Measurements from ENCODE around the gene AGAP2. TPM values are rescaled to one million over a fixed set of nuclear protein-coding genes. Genes with fewer than 3 reads are reported as not detected.

The AGAP2 gene
- total and polyA plus RNA-seq, 8 donors: 0.31 to 5.8 (median 0.54) TPM

DNA sequence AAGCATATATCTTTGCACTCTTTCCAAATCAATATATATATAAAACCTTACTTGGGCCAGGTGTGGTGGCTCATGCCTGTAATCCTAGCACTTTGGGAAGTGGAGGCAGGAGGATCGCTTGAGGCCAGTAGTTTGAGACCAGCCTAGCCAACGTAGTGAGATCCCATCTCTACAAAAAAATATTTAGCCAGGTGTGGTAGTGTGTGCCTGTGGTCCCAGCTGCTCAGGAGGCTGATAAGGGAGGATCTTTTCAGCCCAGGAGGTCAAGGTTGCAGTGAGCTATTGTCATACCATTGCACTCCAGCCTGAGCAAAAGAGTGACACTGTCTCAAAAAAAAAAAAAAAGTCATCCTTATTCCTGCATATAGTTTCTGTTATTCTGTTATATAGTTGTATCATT is 30.2 kb downstream of the AGAP2 start:
- Histone ChIP-seq H3K4me1 (no peaks in the 10 kb centered on the region), H3K27me3 (no peaks in the 10 kb centered on the region), H3K4me3 (no peak overlapping the region), H3K36me3 (peaks cover 0 to 81% of the 10 kb centered on the region in 2 donors), H3K27ac (no peak overlapping the region), H3K9me3 (peaks cover 0 to 6% of the 10 kb centered on the region in 2 donors)
- TF ChIP-seq, protein P1, sequence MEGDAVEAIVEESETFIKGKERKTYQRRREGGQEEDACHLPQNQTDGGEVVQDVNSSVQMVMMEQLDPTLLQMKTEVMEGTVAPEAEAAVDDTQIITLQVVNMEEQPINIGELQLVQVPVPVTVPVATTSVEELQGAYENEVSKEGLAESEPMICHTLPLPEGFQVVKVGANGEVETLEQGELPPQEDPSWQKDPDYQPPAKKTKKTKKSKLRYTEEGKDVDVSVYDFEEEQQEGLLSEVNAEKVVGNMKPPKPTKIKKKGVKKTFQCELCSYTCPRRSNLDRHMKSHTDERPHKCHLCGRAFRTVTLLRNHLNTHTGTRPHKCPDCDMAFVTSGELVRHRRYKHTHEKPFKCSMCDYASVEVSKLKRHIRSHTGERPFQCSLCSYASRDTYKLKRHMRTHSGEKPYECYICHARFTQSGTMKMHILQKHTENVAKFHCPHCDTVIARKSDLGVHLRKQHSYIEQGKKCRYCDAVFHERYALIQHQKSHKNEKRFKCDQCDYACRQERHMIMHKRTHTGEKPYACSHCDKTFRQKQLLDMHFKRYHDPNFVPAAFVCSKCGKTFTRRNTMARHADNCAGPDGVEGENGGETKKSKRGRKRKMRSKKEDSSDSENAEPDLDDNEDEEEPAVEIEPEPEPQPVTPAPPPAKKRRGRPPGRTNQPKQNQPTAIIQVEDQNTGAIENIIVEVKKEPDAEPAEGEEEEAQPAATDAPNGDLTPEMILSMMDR (IDR thresholded peaks at IDR 0.05): no peak
- DNase-seq (no peak), ATAC-seq (no peak)
- intact Hi-C loops (cut with DNase I): no loop called here

GRCh38 chr12:57707250-57707649 is 31.3 kb downstream of the AGAP2 start:
- ATAC-seq: no peak
- intact Hi-C loops (cut with DNase I): no loop called here

GRCh38 chr12:57700317-57700716 is 38.2 kb downstream of the AGAP2 start:
- H3K27me3 ChIP-seq: no peaks in the 10 kb centered on the region
- DNase-seq (no peak), ATAC-seq (no peak)
- no peak overlapping the region for H3K27ac ChIP-seq
- peaks cover 0 to 88% of the 10 kb centered on the region in 2 donors for H3K36me3 ChIP-seq
- intact Hi-C loops (cut with DNase I): no loop called here
- no peak overlapping the region for H3K4me3 ChIP-seq
- H3K4me1 ChIP-seq: peaks cover 0 to under 1% of the 10 kb centered on the region in 2 donors
- TF ChIP-seq, protein P1 (IDR thresholded peaks at IDR 0.05): no peak
- H3K9me3 ChIP-seq: peaks cover 0 to 6% of the 10 kb centered on the region in 2 donors

More at GRCh38 chr12:57707250-57707649, 31.3 kb downstream of the AGAP2 start:
- H3K27me3 ChIP-seq: no peaks in the 10 kb centered on the region
- TF ChIP-seq, protein P1 (IDR thresholded peaks at IDR 0.05): no peak
- no peaks in the 10 kb centered on the region for H3K4me1 ChIP-seq
- peaks cover 0 to 6% of the 10 kb centered on the region in 2 donors for H3K9me3 ChIP-seq
- no peak overlapping the region for H3K4me3 ChIP-seq
- peaks cover 0 to 81% of the 10 kb centered on the region in 2 donors for H3K36me3 ChIP-seq
- DNase-seq: no peak
- no peak overlapping the region for H3K27ac ChIP-seq

GRCh38 chr12:57698414-57698813 is 40.1 kb downstream of the AGAP2 start:
- no peak overlapping the region for H3K27ac ChIP-seq
- ATAC-seq (no peak), DNase-seq (no peak)
- TF ChIP-seq, protein P1 (IDR thresholded peaks at IDR 0.05): no peak
- H3K4me1 ChIP-seq: peaks cover 6 to 10% of the 10 kb centered on the region in 2 donors
- H3K27me3 ChIP-seq: no peaks in the 10 kb centered on the region
- intact Hi-C loops (cut with DNase I): no loop called here
- peaks cover 0 to 69% of the 10 kb centered on the region in 2 donors for H3K36me3 ChIP-seq
- H3K9me3 ChIP-seq: no peaks in the 10 kb centered on the region
- H3K4me3 ChIP-seq: no peak overlapping the region

- Histone ChIP-seq H3K36me3 (peaks cover 0 to 55% of the 10 kb centered on the region in 2 donors), H3K9me3 (no peaks in the 10 kb centered on the region), H3K4me1 (peaks cover 6 to 17% of the 10 kb centered on the region in 2 donors), H3K27me3 (no peaks in the 10 kb centered on the region), H3K27ac (no peak overlapping the region), H3K4me3 (no peak overlapping the region)
- DNase-seq (no peak), ATAC-seq (no peak)
- TF ChIP-seq, protein P1 (IDR thresholded peaks at IDR 0.05): no peak
- intact Hi-C loops (cut with DNase I): no loop called here
Measured at GRCh38 chr12:57697076-57697475, 41.5 kb downstream of the AGAP2 start.

Data from left lung (tissue), 10 donors.